ENCODE data around the gene SLC38A2.

GRCh38 chr12:46349253-46349652 lies 23.3 kb downstream of the SLC38A2 start:
- TF ChIP-seq CTCF (IDR thresholded peaks at IDR 0.05): no peak
- no peak for TF ChIP-seq ZFX (IDR thresholded peaks at IDR 0.05; ENCODE audit: borderline replicate concordance)
